Gastrocnemius medialis (tissue), 4 donors: ENCODE results near the gene PDK3.

ENCODE experiments used
- POLR2A ChIP-seq, 2 donors: fragments of 450-650 bp; IDR thresholded peaks; one replicate each; pipeline ENCODE4 v1.6.1; 2017; ENCODE audit warnings: antibody characterized with exemption in 2 of 2, mild to moderate bottlenecking in 2 of 2, moderate library complexity in 2 of 2
- TF ChIP-seq, protein P1 (sequence below), 5 experiments: fragments of 450-650 bp in 3 of 5; fragments of 200-600 bp in 2 of 5; sonication (generic) in 2 of 5; IDR thresholded peaks in 4 of 5; conservative IDR thresholded peaks in 1 of 5; 1 replicate in 4 of 5; 2 replicates in 1 of 5; pipeline ENCODE4 v1.5.1; 2016 to 2019; ENCODE audit warnings: antibody characterized with exemption in 5 of 5, mild to moderate bottlenecking in 3 of 5, moderate library complexity in 3 of 5

DNA sequence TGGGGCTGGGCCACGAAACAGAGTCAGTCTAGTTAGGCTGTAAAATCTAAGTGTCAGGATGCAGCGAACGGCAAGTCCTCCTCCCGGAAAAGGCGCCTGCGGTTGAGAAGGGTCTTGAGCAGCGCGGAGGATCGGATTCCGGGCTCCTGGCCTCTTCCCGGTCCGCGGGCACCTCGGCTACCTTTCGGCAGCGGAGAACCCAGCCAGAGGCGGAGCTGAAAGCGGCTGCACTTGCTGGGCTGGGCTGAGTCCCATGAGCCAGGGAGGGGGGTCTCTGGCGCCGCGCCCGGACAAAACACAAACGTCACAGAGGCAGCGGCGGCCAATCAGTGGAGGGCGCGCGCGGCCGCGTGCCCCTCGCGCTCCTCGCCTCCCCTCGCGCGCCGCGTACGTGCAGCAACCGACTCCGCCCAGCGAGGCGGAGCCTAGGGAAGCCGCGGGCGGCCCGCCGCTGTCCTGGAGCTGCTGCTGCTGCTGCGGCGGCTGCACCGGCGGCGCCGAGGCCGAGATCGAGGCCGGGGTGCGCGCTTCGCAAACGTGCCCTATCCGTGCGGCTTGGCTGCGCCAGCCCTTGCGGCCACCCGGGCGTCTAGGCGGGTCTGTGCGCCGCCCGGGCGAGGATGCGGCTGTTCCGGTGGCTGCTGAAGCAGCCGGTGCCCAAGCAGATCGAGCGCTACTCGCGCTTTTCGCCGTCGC is at the start of gene PDK3:
- TF ChIP-seq, protein P1, sequence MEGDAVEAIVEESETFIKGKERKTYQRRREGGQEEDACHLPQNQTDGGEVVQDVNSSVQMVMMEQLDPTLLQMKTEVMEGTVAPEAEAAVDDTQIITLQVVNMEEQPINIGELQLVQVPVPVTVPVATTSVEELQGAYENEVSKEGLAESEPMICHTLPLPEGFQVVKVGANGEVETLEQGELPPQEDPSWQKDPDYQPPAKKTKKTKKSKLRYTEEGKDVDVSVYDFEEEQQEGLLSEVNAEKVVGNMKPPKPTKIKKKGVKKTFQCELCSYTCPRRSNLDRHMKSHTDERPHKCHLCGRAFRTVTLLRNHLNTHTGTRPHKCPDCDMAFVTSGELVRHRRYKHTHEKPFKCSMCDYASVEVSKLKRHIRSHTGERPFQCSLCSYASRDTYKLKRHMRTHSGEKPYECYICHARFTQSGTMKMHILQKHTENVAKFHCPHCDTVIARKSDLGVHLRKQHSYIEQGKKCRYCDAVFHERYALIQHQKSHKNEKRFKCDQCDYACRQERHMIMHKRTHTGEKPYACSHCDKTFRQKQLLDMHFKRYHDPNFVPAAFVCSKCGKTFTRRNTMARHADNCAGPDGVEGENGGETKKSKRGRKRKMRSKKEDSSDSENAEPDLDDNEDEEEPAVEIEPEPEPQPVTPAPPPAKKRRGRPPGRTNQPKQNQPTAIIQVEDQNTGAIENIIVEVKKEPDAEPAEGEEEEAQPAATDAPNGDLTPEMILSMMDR (IDR thresholded peaks at IDR 0.05 in 4 of 5, conservative IDR thresholded peaks at IDR 0.05 in 1 of 5), result no peak
- peak; percentile 58 to 71 for TF ChIP-seq POLR2A (IDR thresholded peaks at IDR 0.05)
